Endometrial microvascular endothelial cells (primary cell): ENCODE data around the gene DCC. TPM values are rescaled to one million over a fixed set of nuclear protein-coding genes. Genes with fewer than 3 reads are reported as not detected.
"Not testable (repeated sequence)": the region's sequence is repeated elsewhere in the genome, so short reads cannot be mapped to it uniquely, and the experiment has no call there.

Experiments
- in situ Hi-C: cut with HindIII; loops from 2 replicates; pipeline ENCODE4 v1.10.0; 2017; ENCODE audit warnings: low sequenced_read_pairs, low pct_unique_long_range_greater_than_20kb; ENCODE audit errors: inconsistent ontology term
- total RNA-seq: library from RNA; depleted of rRNA; stranded (reverse); fragments of >200 nt; gene quantifications from one replicate; pipeline ENCODE4 v1.2.3, GENCODE V29; 2015; ENCODE audit errors: inconsistent ontology term

DCC gene
- total RNA-seq, 1 donor from 2014 or later: not detected

DNA sequence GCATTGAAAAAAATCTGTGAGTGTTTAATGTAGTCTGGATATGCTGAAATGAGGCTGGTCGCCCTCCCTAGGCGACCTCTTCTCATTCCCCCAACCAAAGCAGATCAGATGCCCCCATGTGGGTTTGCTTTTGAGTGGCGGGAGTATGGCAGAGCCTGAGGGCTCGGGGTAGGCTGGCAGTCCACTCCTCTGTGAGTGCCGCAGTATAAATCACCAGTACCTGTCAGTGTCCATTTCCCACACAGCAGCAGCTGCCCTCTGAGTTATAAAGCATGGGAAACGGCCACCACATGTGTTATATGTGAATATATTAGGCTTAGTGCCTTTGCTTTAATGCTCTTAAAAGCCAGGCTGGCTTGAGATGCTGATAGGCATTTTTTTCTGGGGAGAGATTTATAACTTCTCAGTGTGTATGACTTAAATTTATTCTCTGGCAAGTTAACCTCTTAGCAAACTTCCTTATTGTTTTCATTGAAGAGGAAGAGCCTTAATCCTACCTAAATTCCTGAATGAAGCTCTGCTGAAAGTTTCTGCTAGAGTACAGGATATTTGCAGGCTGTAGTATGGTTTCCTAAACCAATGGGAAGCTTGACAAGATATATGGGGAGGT, 3.8 kb downstream of the DCC start:
- in situ Hi-C loops: no loop called here

DNA sequence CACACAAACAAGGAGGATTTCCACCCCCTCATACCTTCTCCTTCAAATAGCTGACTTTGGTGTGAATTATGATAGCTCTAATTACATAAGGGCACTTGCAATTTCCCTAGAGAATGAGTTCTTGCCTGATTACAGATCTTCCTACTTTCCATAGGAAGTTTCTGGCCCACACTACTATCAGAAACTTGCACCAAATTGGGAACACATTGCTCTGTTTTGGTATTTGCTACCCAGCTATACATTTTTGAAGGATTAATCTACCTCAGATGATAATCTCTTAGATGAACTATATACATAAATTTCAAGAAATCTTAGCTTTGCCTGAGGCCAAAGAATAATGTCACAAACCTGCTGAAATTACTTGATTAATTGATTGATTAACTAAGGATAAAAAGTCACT, 4.9 kb downstream of the DCC start:
- in situ Hi-C loops: no loop called here

GRCh38 chr18:52345428-52345827, 5.4 kb downstream of the DCC start:
- in situ Hi-C loops: no loop called here

DNA sequence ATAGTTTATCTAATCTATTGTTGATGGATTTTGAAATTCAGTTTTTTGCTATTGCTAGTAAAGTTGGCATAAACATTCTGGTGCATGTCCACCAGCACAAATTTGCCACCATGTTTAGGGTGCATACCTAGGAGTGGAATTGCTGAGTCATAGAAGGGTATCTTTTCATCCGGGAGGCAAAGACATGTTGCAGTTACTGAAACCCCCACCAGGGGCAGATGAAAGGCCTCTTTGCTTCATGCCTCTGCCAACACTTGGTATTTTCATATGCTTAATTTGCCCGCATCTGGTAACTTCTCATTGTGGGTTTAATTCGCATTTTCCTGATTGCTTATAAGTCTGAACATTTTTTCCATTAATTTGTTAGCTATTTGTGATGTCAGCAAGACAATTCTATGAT, 8.2 kb downstream of the DCC start:
- in situ Hi-C loops: no loop called here

DNA sequence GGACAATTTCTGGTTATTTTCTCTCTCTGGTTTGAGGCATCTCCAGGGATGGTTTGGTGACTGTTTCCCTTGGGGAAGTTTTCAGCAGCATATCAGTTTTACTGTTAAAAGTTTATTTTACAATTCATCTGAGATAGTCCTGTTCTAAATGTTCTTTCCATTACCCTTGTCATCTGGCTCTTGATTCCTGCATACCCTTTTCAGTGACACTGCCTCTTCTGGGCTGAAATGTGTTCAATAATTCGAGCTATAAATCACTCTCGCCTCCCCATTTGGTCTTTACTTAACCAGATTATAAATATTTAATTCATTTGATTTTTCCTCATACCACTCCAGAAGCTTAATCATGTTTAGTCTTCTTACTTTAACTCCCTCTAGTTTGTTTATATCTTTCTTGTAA, 9.5 kb downstream of the DCC start:
- in situ Hi-C loops: no loop called here

DNA sequence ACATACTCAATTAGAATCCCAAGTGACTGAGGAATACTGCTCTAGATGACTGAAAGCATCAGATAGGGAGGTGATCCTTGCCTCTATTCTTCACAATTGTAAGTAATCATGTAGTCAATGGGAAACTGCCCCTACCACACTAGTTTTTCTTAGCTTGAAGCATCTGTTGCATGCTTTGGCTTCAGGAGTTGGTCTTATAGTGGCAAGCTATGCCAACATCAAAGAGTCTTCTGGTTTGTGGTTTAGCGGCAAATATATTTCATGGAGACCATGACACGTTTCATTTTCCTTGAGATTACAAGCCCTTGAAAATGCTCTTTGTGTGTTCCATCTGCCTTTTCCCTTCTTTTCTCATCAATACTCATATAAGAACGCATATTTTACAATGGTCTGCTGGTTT, 12.9 kb downstream of the DCC start:
- in situ Hi-C loops: no loop called here

DNA sequence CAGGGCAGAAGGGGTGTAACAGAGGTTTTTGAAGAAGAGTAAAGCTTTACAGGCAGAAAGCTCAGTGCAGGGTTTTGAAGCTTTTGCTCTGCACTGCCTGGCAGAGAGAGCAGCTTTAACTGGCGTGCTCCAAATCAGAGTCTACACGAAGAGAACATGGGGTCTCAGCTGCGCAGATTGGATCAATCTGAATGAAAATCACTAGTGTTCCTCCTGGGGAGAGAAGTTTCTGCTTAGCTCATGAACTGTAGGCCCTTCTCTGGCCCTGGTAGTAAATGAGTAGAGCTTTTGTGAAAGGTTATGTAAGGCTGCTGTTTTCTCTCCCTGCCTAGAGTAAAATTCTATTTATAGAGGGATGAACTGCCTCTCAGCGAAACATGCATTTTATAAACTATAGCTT, 13.6 kb downstream of the DCC start:
- in situ Hi-C loops: no loop called here

- in situ Hi-C loops: no loop called here
These were observed 23.9 kb downstream of the DCC start for GRCh38 chr18:52363861-52364260.

GRCh38 chr18:52366851-52367250, 26.9 kb downstream of the DCC start:
- in situ Hi-C loops: not testable (repeated sequence)

GRCh38 chr18:52367953-52368742, 28.2 kb downstream of the DCC start:
- in situ Hi-C loops: no loop called here

DNA sequence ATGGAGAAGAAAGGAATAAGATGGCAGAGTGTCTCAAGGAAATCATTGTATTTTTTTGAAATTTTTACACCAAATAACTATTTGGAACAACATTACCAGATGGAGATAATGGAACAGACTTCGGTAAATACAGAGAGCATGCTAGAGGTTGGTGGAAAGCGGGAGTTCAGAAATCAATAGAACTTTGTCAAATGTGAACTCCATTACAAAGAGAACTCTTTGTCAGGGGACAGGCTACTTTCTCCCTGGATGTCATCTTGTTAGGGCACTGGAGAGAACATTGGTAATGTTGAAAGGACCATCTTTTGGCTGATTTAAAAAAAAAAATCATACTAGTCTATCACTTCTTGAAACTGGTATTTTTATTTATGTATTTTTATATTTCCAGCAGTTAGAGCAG, 30.8 kb downstream of the DCC start:
- in situ Hi-C loops: no loop called here

- in situ Hi-C loops: no loop called here
These were observed 36.1 kb downstream of the DCC start for GRCh38 chr18:52376104-52376503.

DNA sequence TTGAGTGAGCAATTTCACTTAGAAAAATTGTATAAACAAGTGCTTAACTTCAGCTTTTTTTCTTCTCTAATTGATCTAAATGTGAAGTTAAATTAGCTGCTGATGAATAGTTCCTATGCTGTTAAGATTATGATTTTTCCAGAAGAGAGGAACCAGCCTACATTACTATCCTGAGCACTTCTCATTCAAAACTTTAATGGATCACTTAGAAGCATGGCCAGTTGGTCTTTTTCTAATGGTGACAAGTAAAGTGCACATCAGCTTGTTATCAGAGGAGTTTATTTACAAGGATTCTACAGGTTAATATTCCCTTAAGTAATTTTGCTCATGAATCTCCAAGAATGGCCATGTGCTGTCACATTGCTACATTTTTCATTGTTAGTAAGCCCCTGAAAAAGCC, 37.1 kb downstream of the DCC start:
- in situ Hi-C loops: no loop called here

DNA sequence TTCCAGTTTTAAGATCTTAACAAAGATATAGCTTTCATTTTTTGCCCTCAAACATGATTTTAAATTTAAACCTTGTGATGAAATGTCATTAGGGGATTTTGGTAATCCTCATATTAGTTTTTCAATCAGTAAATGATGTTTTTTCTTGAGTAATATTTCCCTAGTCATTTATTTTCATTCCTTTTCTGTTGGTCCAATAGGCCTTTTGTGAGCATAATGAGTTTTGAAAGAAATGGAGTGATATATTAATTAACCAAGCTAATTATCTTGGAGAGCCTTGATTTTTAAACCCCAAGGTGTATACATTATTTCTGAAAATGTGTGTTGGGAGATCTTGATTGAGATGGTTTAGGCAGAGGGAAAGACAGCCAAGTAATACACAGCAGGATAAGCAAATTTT, 46.3 kb downstream of the DCC start:
- in situ Hi-C loops: no loop called here

DNA sequence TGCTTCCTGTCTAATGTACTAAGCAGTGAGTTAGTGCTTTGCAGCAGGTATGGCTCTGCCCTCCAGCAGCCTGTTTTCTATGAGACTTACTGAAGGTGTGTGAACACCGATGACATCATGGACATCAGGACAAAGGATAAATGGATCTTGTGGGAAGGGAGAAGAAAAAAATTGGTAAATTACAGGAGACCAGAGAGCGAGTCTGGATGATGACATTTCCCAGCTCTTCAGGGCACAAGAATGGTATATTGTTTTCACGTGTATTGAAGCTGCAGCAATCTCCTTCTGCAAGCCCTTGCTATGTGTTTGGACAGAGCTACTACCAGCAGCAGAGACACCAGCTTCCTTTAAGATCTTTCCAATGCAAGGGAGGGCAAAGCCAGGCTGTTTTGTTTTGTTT, 47.2 kb downstream of the DCC start:
- in situ Hi-C loops: no loop called here

- in situ Hi-C loops: no loop called here
These were observed 52.0 kb downstream of the DCC start for GRCh38 chr18:52391810-52392559.

DNA sequence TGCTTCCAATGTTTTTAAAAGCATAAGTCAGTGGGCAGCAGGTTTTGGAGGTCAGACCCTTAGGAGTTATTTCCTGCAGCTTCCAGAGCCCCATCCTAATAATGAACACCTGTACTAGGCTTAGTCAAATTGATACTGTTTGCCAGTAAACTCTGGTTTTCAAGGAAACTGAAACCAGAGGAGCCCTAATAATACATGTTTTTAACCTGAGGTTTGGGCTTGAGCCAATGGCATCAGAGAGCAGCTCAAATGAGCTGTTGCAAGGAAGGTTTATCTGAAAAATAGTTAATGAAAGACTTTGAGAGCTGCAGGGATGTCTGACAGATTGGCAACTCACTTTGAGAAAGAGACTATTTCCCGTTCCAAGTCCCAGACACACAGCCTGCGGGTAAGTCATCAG, 54.6 kb downstream of the DCC start:
- in situ Hi-C loops: no loop called here

DNA sequence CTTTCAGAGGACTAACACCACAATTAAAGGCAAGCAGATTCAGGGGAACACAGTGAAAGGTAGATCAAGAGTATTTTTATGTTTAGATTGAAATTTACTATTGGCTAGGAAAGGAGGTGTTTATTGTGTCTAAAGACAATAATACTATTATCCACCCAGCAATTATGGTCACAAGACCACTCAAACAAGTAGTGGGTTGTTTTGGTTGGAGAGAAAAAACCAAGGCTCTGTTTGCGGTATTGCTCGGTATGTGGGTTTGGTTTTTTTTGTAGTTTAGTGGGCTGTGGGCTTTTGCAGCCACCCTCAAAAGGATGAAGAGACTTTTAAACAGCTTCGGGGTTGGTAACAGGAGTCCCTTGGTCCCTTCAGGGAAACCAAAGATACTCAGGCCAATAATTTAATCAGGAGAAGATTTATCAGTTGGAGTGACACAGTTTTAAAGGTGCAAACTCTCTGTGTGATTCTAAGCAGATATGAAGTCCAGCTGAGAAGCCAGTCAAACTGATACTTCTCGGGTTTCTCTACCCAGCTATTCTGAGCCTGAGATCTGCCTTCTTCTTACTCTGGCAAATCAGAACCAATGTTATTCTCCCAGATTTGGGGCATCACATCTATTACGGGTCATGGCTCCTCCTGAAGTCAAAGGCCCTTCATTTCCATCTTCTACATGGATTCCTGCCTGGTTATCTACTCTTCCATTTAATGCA, 55.3 kb downstream of the DCC start:
- in situ Hi-C loops: no loop called here

DNA sequence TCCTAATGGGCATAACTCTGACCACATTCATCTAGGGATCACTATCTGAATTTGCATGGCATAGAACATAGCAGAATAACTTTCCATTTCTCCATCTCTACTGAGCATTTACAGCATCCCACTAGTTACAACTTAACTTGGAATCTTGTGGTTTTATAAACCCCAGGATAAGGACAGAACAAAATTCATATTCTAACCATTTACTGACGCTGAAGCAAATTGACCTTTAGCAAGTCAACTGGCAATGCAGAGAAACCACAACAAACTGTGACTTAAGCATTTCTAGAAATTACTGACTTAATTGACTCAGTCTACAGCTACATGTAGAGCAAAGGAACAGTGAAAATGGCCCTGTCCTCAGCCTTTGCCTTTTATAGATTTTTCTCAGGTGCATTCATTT, 61.2 kb downstream of the DCC start:
- in situ Hi-C loops: no loop called here

- in situ Hi-C loops: no loop called here
These were observed 62.8 kb downstream of the DCC start for GRCh38 chr18:52402814-52403213.
